HG03442 (cell line): ENCODE measurements around the gene C1GALT1C1.
A peak's percentile ranks its signal among the peaks of the same experiment; 100 is the strongest.
"Not testable (repeated sequence)": the region's sequence is repeated elsewhere in the genome, so short reads cannot be mapped to it uniquely, and the experiment has no call there.

Source experiments
- ATAC-seq: cut with Tn5 transposase; IDR thresholded peaks from one replicate; pipeline ENCODE4 v1.9.1; 2021; ENCODE audit warnings: mild to moderate bottlenecking, moderate library complexity; ENCODE audit not compliant: unreplicated experiment

C1GALT1C1 gene

GRCh38 chrX:120629667-120630537 is at the start of gene C1GALT1C1:
Gene C1GALT1C1, minus strand, starts transcription at chrX:120630054. Its CDS starts 2,888 bp downstream, at chrX:120627166.
- peak; percentile 95 for ATAC-seq

DNA sequence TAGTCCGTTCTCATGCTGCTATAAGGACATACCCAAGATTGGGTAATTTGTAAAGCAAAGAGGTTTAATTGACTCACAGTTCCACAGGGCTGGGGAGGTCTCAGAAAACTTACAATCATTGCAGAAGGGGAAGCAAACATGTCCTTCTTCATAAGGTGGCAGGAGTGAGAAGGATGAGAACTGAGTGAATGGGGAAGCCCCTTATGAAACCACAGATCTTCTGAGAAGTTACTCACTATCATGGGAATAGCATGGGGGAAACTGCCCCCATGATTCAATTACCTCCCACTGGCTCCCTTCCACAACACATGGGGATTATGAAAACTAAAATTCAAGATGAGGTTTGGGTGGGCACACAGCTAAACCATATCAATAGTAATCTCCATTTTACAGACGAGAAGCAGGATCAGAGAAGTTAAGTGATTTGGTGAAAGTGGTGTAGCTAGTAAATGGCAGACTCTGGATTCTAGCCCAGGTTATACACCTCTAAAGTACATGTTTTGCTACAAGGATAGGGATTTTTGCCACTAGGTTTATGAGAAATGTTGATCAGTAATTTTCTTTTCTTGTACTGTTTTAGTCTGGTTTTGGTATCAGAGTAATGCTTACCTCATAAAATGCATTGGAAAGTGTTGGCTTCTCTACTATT is 47.3 kb upstream of the C1GALT1C1 start:
- no peak for ATAC-seq

- no peak for ATAC-seq
Measured at GRCh38 chrX:120672841-120673530, 43.1 kb upstream of the C1GALT1C1 start.

- ATAC-seq: no peak
Measured at GRCh38 chrX:120672389-120672788, 42.5 kb upstream of the C1GALT1C1 start.

DNA sequence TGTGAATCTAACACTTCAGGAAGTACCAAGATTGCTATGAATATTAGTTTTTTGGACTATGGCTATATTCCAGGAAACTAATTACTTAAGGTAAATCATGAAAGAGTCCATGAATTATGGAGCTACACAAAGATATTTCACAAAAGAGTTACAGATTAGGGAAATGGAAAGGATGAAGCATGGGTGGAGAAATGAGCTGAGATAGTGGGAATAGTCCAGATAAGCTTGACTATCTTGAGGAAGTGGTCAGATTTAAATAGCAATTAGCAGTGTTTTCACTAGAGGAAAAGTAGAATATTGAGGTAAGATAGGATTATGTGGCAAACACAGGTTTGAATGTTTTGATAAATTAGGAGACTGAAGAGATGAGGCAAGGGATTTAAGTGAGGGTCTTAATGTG is 42.1 kb upstream of the C1GALT1C1 start:
- ATAC-seq: no peak

DNA sequence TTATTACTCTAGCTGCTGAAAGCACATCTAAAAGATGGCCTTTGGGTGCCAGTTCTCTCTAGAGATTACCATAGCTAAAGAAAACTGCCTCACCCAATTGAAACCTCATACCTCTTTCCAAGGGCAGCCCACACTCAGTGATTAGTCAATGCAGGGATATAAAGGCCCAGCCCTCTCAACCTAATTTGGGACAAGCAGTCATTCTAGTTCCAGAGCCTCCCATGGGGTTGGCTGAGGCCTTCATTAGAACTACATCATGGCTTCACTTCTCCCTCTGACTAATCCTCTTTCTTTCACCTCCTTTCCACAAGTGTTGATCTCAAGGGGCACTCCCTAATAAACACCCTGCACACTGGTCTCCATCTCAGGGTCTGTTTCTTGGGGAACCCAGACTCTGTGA is 38.5 kb upstream of the C1GALT1C1 start:
- no peak for ATAC-seq

DNA sequence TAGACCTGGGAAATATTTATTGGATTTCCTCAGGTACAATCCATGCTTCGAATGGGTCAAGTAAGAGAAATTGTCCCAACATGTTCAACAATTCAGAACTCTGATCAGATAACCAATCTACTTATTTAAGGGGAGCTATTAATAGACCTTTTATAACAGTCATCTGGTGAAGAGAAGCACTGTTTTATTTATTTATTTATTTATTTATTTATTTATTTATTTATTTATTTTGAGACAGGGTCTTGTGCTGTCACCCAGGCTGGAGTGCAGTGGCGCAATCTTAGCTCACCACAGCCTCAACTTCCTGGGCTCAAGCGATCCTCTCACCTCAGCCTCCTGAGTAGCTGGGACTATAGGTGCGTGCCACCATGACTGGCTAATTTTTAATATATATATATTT is 34.7 kb upstream of the C1GALT1C1 start:
- ATAC-seq: not testable (repeated sequence)

GRCh38 chrX:120664081-120664480 is 34.2 kb upstream of the C1GALT1C1 start:
- ATAC-seq: no peak

- ATAC-seq: no peak
Measured at GRCh38 chrX:120662662-120663061, 32.8 kb upstream of the C1GALT1C1 start.

- no peak for ATAC-seq
Measured at GRCh38 chrX:120660637-120661036, 30.8 kb upstream of the C1GALT1C1 start.

DNA sequence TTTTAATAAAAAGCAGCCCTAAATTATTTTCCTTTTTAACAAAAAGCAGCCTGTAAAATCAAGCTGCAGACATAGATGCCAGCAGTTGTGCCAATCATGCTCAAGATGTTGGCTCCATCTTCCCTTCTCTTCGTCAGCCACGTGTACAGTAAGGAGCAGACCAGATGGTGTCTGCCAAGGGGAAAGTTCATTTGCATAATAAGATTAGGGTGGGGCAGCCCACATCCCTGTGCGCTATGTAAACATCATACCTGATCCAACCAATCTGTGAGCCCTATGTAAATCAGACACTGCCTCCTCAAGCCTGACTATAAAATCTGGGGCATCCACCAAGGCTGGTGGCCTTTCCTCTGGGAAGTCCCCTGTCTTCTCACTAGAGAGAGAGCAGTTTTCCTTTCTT is 23.1 kb upstream of the C1GALT1C1 start:
- no peak for ATAC-seq

- ATAC-seq: not testable (repeated sequence)
Measured at GRCh38 chrX:120652256-120652655, 22.4 kb upstream of the C1GALT1C1 start.

DNA sequence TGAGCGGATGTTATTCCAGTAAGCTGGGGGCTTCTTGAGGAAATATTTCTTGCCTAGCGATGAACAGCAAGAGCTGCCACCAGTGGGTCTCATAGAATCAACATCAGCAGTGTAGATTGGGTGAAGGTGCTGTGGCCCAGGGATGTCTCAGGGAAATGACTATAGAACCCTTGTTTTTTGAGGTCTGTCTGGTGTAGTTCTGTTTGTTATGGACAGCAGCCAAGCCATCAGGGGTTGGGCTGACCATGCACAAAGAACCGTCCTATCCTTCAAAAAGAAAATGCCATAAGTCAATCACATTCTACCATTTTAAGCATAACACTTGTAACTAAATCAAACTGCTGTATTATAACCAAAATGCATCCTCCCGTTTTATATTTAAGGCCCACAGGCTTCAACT is 17.3 kb upstream of the C1GALT1C1 start:
- no peak for ATAC-seq

DNA sequence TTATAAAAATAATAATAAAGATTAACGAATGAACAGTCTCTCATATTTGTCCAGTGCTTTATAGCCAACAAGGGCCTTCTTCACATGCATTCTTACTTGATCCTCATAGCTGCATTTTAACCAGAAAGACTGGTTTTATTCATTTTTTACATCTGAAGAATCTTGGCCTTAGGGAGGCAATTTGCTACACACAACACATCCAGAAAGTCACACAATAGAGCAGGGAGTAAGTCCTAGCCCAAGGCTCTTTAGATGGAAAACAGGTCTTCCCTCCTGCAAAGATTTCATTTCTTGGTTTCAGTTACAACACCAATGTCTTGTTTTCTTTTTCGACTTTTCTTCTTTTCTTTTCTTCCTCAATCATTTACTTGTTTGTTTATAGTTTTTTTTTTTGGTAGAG is 13.0 kb upstream of the C1GALT1C1 start:
- no peak for ATAC-seq

DNA sequence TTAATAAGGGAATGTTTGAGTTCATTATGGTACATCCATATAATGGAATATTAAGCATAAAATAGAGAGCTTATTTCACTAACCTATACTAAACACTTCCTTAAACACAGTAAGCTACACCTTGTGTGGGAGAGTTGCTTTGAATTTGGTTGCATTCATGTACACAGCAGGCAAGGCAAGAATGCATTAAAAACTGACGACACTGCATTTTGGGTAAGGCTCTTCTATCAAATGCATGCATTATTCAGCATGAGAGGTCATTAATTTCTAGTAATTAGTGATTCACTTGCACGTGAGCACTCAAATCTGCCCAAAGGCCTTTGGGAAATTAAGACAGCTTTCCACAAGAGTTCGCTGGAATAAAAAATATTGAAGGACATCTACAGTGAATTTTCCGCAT is 8.8 kb upstream of the C1GALT1C1 start:
- ATAC-seq: no peak

DNA sequence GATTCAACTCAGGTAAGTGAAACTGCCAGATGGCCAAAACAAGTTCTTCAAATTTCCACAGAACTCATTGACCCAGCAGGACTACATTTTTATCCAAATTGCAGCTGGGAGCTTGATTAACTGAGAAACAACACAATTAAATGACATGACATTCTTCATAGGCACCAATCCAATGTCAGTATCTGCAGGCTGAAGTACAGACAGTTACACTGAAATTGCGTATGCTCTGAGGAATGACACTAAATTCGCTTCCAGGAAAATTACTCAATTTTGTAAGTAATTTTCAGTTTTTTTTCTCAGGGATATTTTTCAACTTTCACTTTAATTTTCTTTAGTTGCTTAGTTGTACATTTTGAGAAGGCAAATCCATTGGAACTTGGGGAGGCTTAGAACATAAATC is 4.5 kb downstream of the C1GALT1C1 start:
- ATAC-seq: no peak

DNA sequence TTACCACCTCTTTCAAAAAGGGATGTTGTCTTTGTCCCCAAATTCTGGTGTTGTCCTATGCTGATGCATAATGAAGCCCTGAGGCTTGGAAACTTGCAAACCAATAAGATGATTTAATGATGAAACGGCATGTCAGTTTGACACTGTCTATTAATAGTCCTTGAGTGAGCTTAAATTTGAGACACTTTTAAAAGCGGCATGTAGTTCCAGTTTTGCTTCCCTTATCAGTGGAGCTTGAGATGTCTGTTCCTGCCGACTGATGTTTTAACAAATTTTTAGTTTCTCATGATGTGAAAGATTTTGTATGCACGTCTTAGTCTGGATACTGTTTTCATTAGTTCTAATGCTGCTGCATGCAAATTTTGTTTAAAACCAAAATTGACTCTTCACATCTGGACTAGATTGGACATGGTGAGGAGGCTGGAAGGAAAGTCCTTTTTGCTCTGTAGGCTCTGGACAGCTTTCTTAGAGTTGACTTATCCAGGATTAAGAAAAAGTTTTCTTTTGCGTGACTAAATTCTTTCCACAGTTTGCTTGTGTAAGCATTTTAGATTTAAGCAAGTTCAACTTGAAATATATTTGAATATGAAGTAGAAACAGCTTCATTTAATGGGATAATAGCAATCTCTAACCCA is 11.7 kb downstream of the C1GALT1C1 start:
- no peak for ATAC-seq

- ATAC-seq: no peak
Measured at GRCh38 chrX:120614816-120615215, 15.0 kb downstream of the C1GALT1C1 start.

GRCh38 chrX:120612086-120612485 is 17.8 kb downstream of the C1GALT1C1 start:
- ATAC-seq: no peak

- no peak for ATAC-seq
Measured at GRCh38 chrX:120604361-120604782, 25.5 kb downstream of the C1GALT1C1 start.

- ATAC-seq: peak; percentile 91
Measured at GRCh38 chrX:120603707-120604360, 26.0 kb downstream of the C1GALT1C1 start, which contains the start of gene MCTS1. Gene MCTS1, plus strand, starts transcription at chrX:120604101. Its CDS starts 136 bp downstream, at chrX:120604237.
